Measurements from ENCODE around the gene ZMAT5.

The ZMAT5 gene

DNA sequence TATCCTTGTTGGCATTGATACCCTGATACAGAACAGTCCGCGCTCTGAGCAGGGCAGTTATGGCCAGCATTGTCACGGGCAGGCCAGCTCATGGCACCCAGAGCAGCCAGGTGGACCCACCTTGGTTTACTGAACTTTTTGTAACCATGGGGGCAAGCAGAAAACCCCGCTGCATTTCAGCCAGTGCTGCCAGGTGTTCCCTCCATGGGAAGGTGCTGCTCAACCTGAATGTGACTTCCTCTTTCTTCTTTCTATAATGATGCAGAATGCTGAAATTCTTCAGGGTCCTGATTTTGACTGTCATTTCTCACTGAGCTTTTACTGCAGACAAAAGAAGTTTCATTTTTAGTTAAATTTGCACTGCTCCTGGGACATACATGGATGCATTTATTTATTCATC lies 82.6 kb downstream of the ZMAT5 start:
- CTCF ChIA-PET, result interaction anchor here (0.6 to 0.9 kb wide), 4 partner anchors 321 to 581 kb away, joined by 3 to 5 read pairs (median 3); no protein-coding TSS in a partner anchor
- Histone ChIP-seq H3K36me3 (ENCODE audit: control insufficient read depth in 2 of 2, insufficient read depth in 1 of 2, low read length in 2 of 2) (peaks cover 18 to 83% of the 10 kb centered on the region in 2 experiments; a peak in 2 of 3 replicates), H3K9me3 (ENCODE audit: control insufficient read depth, insufficient read depth, low read depth, low read length) (no peaks in the 10 kb centered on the region), H3K27ac (ENCODE audit: extremely low read depth, low read depth, low read length) (no peak overlapping the region), H3K4me1 (ENCODE audit: control insufficient read depth, insufficient read depth, low read length) (peaks cover 2% of the 10 kb centered on the region; the same call in 1 of the 2 replicates), H3K4me3 (ENCODE audit: low read depth, low read length) (no peak overlapping the region)
- no peak for TF ChIP-seq SCRT1 (tag by site-specific recombination; IDR thresholded peaks at IDR 0.05; ENCODE audit: borderline replicate concordance)
- TF ChIP-seq ZNF596 (tag by site-specific recombination; IDR thresholded peaks at IDR 0.05), result no peak
- no peak for TF ChIP-seq ZNF791 (tag by site-specific recombination; IDR thresholded peaks at IDR 0.05)
- no peak for TF ChIP-seq IKZF3 (tag by site-specific recombination; IDR thresholded peaks at IDR 0.05)
- no peak for TF ChIP-seq ZNF843 (tag by site-specific recombination; IDR thresholded peaks at IDR 0.05)
- TF ChIP-seq, protein P1, sequence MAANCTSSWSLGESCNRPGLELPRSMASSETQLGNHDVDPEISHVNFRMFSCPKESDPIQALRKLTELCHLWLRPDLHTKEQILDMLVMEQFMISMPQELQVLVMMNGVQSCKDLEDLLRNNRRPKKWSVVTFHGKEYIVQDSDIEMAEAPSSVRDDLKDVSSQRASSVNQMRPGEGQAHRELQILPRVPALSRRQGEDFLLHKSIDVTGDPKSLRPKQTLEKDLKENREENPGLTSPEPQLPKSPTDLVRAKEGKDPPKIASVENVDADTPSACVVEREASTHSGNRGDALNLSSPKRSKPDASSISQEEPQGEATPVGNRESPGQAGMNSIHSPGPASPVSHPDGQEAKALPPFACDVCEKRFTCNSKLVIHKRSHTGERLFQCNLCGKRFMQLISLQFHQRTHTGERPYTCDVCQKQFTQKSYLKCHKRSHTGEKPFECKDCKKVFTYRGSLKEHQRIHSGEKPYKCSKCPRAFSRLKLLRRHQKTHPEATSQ (tag by site-specific recombination; IDR thresholded peaks at IDR 0.05), result no peak
- TF ChIP-seq, protein P2, sequence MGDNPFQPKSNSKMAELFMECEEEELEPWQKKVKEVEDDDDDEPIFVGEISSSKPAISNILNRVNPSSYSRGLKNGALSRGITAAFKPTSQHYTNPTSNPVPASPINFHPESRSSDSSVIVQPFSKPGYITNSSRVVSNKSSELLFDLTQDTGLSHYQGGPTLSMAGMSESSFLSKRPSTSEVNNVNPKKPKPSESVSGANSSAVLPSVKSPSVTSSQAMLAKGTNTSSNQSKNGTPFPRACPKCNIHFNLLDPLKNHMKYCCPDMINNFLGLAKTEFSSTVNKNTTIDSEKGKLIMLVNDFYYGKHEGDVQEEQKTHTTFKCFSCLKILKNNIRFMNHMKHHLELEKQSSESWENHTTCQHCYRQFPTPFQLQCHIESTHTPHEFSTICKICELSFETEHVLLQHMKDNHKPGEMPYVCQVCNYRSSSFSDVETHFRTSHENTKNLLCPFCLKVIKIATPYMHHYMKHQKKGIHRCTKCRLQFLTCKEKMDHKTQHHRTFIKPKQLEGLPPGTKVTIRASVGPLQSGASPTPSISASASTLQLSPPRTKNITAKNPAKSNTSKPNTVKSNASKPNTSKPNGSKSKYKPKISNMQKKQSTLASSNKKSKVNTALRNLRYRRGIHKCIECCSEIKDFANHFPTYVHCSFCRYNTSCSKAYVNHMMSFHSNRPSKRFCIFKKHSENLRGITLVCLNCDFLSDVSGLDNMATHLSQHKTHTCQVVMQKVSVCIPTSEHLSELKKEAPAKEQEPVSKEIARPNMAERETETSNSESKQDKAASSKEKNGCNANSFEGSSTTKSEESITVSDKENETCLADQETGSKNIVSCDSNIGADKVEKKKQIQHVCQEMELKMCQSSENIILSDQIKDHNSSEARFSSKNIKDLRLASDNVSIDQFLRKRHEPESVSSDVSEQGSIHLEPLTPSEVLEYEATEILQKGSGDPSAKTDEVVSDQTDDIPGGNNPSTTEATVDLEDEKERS (tag by site-specific recombination; IDR thresholded peaks at IDR 0.05), result no peak
- no peak for TF ChIP-seq ZNF114 (tag by site-specific recombination; IDR thresholded peaks at IDR 0.05)
- no peak for TF ChIP-seq ZNF10 (tag by site-specific recombination; IDR thresholded peaks at IDR 0.05)
- TF ChIP-seq, protein P3, sequence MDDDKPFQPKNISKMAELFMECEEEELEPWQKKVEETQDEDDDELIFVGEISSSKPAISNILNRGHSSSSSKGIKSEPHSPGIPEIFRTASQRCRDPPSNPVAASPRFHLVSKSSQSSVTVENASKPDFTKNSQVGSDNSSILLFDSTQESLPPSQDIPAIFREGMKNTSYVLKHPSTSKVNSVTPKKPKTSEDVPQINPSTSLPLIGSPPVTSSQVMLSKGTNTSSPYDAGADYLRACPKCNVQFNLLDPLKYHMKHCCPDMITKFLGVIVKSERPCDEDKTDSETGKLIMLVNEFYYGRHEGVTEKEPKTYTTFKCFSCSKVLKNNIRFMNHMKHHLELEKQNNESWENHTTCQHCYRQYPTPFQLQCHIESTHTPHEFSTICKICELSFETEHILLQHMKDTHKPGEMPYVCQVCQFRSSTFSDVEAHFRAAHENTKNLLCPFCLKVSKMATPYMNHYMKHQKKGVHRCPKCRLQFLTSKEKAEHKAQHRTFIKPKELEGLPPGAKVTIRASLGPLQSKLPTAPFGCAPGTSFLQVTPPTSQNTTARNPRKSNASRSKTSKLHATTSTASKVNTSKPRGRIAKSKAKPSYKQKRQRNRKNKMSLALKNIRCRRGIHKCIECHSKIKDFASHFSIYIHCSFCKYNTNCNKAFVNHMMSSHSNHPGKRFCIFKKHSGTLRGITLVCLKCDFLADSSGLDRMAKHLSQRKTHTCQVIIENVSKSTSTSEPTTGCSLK (tag by site-specific recombination; IDR thresholded peaks at IDR 0.05), result no peak
- no peak for TF ChIP-seq HOXD13 (CRISPR knock-in tag; IDR thresholded peaks at IDR 0.05; ENCODE audit: borderline replicate concordance)
- POLR2A ChIA-PET, result no interaction called here

DNA sequence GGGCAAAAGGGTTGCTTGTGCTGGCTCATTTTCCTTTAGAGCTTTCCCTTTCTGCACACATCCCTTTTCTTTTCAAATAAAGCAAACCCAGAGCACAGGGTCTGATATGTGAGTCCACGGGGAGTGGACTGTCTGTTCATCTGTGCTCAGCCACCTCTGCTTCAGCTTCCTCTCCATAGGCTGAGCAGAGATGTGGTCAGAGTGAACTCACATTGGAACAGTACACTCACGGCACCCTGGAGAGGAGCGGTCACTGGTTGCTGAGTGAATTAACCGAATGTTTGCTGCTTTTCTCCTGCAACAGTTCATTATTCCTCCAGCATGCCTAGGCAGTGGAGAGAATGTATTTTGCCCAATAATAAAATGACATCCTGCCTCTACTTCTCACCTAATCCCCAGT lies 83.3 kb downstream of the ZMAT5 start:
- CTCF ChIA-PET, result interaction anchor here (0.6 to 0.8 kb wide), 3 partner anchors 322 to 582 kb away, joined by 3 to 5 read pairs (median 3); no protein-coding TSS in a partner anchor
- TF ChIP-seq, protein P4, sequence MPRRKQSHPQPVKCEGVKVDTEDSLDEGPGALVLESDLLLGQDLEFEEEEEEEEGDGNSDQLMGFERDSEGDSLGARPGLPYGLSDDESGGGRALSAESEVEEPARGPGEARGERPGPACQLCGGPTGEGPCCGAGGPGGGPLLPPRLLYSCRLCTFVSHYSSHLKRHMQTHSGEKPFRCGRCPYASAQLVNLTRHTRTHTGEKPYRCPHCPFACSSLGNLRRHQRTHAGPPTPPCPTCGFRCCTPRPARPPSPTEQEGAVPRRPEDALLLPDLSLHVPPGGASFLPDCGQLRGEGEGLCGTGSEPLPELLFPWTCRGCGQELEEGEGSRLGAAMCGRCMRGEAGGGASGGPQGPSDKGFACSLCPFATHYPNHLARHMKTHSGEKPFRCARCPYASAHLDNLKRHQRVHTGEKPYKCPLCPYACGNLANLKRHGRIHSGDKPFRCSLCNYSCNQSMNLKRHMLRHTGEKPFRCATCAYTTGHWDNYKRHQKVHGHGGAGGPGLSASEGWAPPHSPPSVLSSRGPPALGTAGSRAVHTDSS (tag by site-specific recombination; IDR thresholded peaks at IDR 0.05), result no peak
- TF ChIP-seq ZNF140 (tag by site-specific recombination; IDR thresholded peaks at IDR 0.05) (no peak), ZBTB48 (tag by site-specific recombination; IDR thresholded peaks at IDR 0.05) (no peak), ZSCAN30 (tag by site-specific recombination; IDR thresholded peaks at IDR 0.05) (no peak)
- TF ChIP-seq, protein P5, sequence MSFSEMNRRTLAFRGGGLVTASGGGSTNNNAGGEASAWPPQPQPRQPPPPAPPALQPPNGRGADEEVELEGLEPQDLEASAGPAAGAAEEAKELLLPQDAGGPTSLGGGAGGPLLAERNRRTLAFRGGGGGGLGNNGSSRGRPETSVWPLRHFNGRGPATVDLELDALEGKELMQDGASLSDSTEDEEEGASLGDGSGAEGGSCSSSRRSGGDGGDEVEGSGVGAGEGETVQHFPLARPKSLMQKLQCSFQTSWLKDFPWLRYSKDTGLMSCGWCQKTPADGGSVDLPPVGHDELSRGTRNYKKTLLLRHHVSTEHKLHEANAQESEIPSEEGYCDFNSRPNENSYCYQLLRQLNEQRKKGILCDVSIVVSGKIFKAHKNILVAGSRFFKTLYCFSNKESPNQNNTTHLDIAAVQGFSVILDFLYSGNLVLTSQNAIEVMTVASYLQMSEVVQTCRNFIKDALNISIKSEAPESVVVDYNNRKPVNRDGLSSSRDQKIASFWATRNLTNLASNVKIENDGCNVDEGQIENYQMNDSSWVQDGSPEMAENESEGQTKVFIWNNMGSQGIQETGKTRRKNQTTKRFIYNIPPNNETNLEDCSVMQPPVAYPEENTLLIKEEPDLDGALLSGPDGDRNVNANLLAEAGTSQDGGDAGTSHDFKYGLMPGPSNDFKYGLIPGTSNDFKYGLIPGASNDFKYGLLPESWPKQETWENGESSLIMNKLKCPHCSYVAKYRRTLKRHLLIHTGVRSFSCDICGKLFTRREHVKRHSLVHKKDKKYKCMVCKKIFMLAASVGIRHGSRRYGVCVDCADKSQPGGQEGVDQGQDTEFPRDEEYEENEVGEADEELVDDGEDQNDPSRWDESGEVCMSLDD (tag by site-specific recombination; IDR thresholded peaks at IDR 0.05), result no peak
- Histone ChIP-seq H3K9me3 (ENCODE audit: control insufficient read depth, insufficient read depth, low read depth, low read length) (no peaks in the 10 kb centered on the region), H3K27ac (ENCODE audit: extremely low read depth, low read depth, low read length) (no peak overlapping the region), H3K4me3 (ENCODE audit: low read depth, low read length) (no peak overlapping the region), H3K4me1 (ENCODE audit: control insufficient read depth, insufficient read depth, low read length) (no peaks in the 10 kb centered on the region), H3K36me3 (ENCODE audit: control insufficient read depth in 2 of 2, insufficient read depth in 1 of 2, low read length in 2 of 2) (peaks cover 25 to 90% of the 10 kb centered on the region in 2 experiments; a peak in 2 of 3 replicates)
- POLR2A ChIA-PET, result no interaction called here

Data from HEK293 (cell line).